Glomerular visceral epithelial cell (primary cell): ENCODE measurements around the gene CEP131.

Source experiments
- DNase-seq: peaks from one replicate; pipeline ENCODE4 v3.0.0-alpha.2; 2016; ENCODE audit errors: extremely low spot score

Gene CEP131

GRCh38 chr17:81251709-81252301 is 29.0 kb upstream of the CEP131 start:
- no peak for DNase-seq

GRCh38 chr17:81251094-81251708 is 28.4 kb upstream of the CEP131 start:
- no peak for DNase-seq

GRCh38 chr17:81250286-81251093 is 27.7 kb upstream of the CEP131 start:
- DNase-seq, result no peak

- peak; percentile 40 for DNase-seq
These were observed 26.7 kb upstream of the CEP131 start for GRCh38 chr17:81249223-81250040.

- DNase-seq, result no peak
These were observed 25.9 kb upstream of the CEP131 start for GRCh38 chr17:81248649-81249048.

GRCh38 chr17:81247339-81247990 is 24.7 kb upstream of the CEP131 start:
- no peak for DNase-seq

- no peak for DNase-seq
These were observed 24.0 kb upstream of the CEP131 start for GRCh38 chr17:81246679-81247338.

- DNase-seq, result no peak
These were observed 23.5 kb upstream of the CEP131 start for GRCh38 chr17:81246343-81246670.

GRCh38 chr17:81245665-81246342 is 23.0 kb upstream of the CEP131 start:
- no peak for DNase-seq

GRCh38 chr17:81245024-81245664 is 22.4 kb upstream of the CEP131 start:
- DNase-seq, result peak; percentile 92

GRCh38 chr17:81244358-81245023 is 21.7 kb upstream of the CEP131 start:
- no peak for DNase-seq

GRCh38 chr17:81243333-81243664 is 20.5 kb upstream of the CEP131 start:
- no peak for DNase-seq

GRCh38 chr17:81242421-81243332 is 19.9 kb upstream of the CEP131 start:
- DNase-seq, result no peak

- DNase-seq, result peak; percentile 41
These were observed 19.1 kb upstream of the CEP131 start for GRCh38 chr17:81241648-81242420.

GRCh38 chr17:81241203-81241602 is 18.4 kb upstream of the CEP131 start:
- no peak for DNase-seq

- DNase-seq, result no peak
These were observed 18.0 kb upstream of the CEP131 start for GRCh38 chr17:81240761-81241160.

GRCh38 chr17:81239714-81240555 is 17.2 kb upstream of the CEP131 start:
- DNase-seq, result peak; percentile 36
